Keratinocyte (primary cell): ENCODE data around the gene UGGT2. TPM values are rescaled to one million over a fixed set of nuclear protein-coding genes. Genes with fewer than 3 reads are reported as not detected.

Source experiments
- DNase-seq: peaks from one replicate; pipeline ENCODE4 v3.0.0-alpha.2; 2011; ENCODE audit warnings: low read depth, missing footprints, low spot score
- FAIRE-seq: peaks from 2 replicates; lab custom pipeline; 2011; peaks lifted over from hg19 to GRCh38; lab: Jason Lieb, UNC
- H2AFZ ChIP-seq: 2 replicates; pipeline ENCODE4 v1.6.0; 2012; ENCODE audit warnings: low read length, control low read depth, inconsistent platforms; ENCODE audit not compliant: control insufficient read depth
- H3K27ac ChIP-seq: 2 replicates; pipeline ENCODE4 v1.5.1; 2011; ENCODE audit warnings: low read length; ENCODE audit not compliant: control insufficient read depth, insufficient read depth
- H3K27me3 ChIP-seq: 3 replicates; pipeline ENCODE4 v1.6.0; 2011; ENCODE audit warnings: low read length; ENCODE audit not compliant: control insufficient read depth, insufficient read depth; ENCODE audit errors: extremely low read depth
- H3K36me3 ChIP-seq, 2 experiments: 2 replicates in 1 of 2; 3 replicates in 1 of 2; pipeline ENCODE4 v1.5.1; 2011; ENCODE audit warnings: low read length in 2 of 2, mild to moderate bottlenecking in 1 of 2; ENCODE audit not compliant: control insufficient read depth in 2 of 2, insufficient read depth in 2 of 2; ENCODE audit errors: extremely low read depth in 1 of 2
- H3K4me1 ChIP-seq: 3 replicates; pipeline ENCODE4 v1.5.1; 2011; ENCODE audit warnings: low read length; ENCODE audit not compliant: control insufficient read depth, insufficient read depth; ENCODE audit errors: extremely low read depth
- H3K4me2 ChIP-seq: 3 replicates; pipeline ENCODE4 v1.6.0; 2011; ENCODE audit warnings: low read depth, low read length; ENCODE audit not compliant: control insufficient read depth, insufficient read depth; ENCODE audit errors: extremely low read depth
- H3K4me3 ChIP-seq, 3 experiments: fragments of 200-600 bp in 1 of 3; sonication (generic) in 1 of 3; 2 replicates in 2 of 3; 3 replicates in 1 of 3; pipeline ENCODE4 v1.5.1; 2011 to 2016; ENCODE audit warnings: low read length in 3 of 3, mild to moderate bottlenecking in 3 of 3, control low read depth in 2 of 3, inconsistent platforms in 1 of 3, low read depth in 1 of 3, mixed read lengths in 1 of 3, mixed run types in 1 of 3, moderate library complexity in 1 of 3; ENCODE audit not compliant: control insufficient read depth in 2 of 3, insufficient read depth in 2 of 3; ENCODE audit errors: extremely low read depth in 1 of 3
- H3K79me2 ChIP-seq: 2 replicates; pipeline ENCODE4 v1.6.0; 2012; ENCODE audit warnings: low read length; ENCODE audit not compliant: control insufficient read depth, insufficient read depth
- H3K9ac ChIP-seq: 3 replicates; pipeline ENCODE4 v1.6.0; 2011; ENCODE audit warnings: low read length; ENCODE audit not compliant: control insufficient read depth, insufficient read depth; ENCODE audit errors: extremely low read depth
- H3K9me1 ChIP-seq: 3 replicates; pipeline ENCODE4 v1.6.0; 2011; ENCODE audit warnings: low read length; ENCODE audit not compliant: control insufficient read depth, insufficient read depth; ENCODE audit errors: extremely low read depth
- H3K9me3 ChIP-seq: 2 replicates; pipeline ENCODE4 v1.5.1; 2012; ENCODE audit warnings: low read depth, low read length; ENCODE audit not compliant: control insufficient read depth
- H4K20me1 ChIP-seq: 3 replicates; pipeline ENCODE4 v1.6.0; 2011; ENCODE audit warnings: low read length; ENCODE audit not compliant: control insufficient read depth, insufficient read depth; ENCODE audit errors: extremely low read depth
- CTCF ChIP-seq, 3 experiments: IDR thresholded peaks in 1 of 3; conservative IDR thresholded peaks in 1 of 3; optimal IDR thresholded peaks in 1 of 3; 2 replicates in 2 of 3; 3 replicates in 1 of 3; pipeline versions ENCODE3 to v1.5.1; 2011; ENCODE audit warnings: low read length in 3 of 3, mild to moderate bottlenecking in 3 of 3, moderate library complexity in 2 of 3, control low read depth in 1 of 3, inconsistent platforms in 1 of 3; ENCODE audit not compliant: insufficient read depth in 2 of 3; ENCODE audit errors: extremely low read depth in 1 of 3
- EZH2 ChIP-seq: IDR thresholded peaks from one replicate; pipeline ENCODE4 v1.6.1; 2012; ENCODE audit warnings: inconsistent platforms, mild to moderate bottlenecking, low read length, moderate library complexity
- dilution Hi-C: fragments of 300-500 bp; cut with MboI; formaldehyde crosslinking; loops from one replicate; pipeline ENCODE4 v1.7.0; 2020; ENCODE audit warnings: low sequenced_read_pairs; ENCODE audit not compliant: extremely low pct_ligation_motif_present
- polyA plus RNA-seq, 5 experiments: library from polyadenylated mRNA; depleted of rRNA in 3 of 5; stranded (reverse) in 3 of 5; stranded (forward) in 1 of 5; unstranded in 1 of 5; fragments of >200 nt; gene quantifications; 1 replicate in 1 of 5; 2 replicates in 3 of 5; 3 replicates in 1 of 5; pipeline versions ENCODE4 v1.2.1 to v1.2.3, GENCODE V29; 2011 to 2012; ENCODE audit warnings: missing spikeins in 2 of 5, low read depth in 1 of 5, low replicate concordance in 1 of 5

UGGT2 gene
- polyA plus RNA-seq, 1 donor (not counting 4 experiments of a cell fraction or from before 2014, with no cell fraction given): 12.5 TPM

DNA sequence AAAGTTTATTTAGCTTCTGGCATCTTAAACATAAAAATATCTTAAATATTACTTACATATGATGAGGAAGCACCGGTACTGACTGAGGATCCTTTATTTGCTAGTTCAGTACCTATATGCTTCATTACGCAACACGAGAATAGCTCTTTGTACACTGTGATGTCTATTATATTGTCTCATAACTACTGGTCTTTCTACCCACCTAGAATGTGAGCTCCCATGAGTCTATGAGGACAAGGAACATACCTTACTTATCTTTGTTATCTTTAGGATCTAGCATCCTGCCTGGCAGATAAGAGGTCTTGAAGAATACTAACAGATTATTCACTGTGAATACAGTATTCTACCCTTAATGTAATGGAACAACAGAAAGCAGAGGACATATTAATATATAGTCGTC lies 251.4 kb downstream of the UGGT2 start:
- Histone ChIP-seq H3K4me3 (no peak overlapping the region), H3K9ac (no peak overlapping the region), H3K36me3 (no peaks in the 10 kb centered on the region), H3K4me2 (no peak overlapping the region), H3K4me1 (no peaks in the 10 kb centered on the region), H3K27ac (no peak overlapping the region), H3K9me1 (no peaks in the 10 kb centered on the region), H2AFZ (no peak overlapping the region), H3K79me2 (no peaks in the 10 kb centered on the region), H4K20me1 (no peaks in the 10 kb centered on the region), H3K9me3 (no peaks in the 10 kb centered on the region), H3K27me3 (no peaks in the 10 kb centered on the region)
- DNase-seq: no peak
- FAIRE-seq: no peak
- dilution Hi-C loops: no loop called here
- no peak for TF ChIP-seq EZH2
- TF ChIP-seq CTCF (optimal IDR thresholded peaks at IDR 0.05 in 1 of 3, IDR thresholded peaks at IDR 0.05 in 1 of 3, conservative IDR thresholded peaks at IDR 0.05 in 1 of 3; ENCODE audit: extremely low read depth in 1 of 3, insufficient read depth in 2 of 3, low read length in 3 of 3): no peak

DNA sequence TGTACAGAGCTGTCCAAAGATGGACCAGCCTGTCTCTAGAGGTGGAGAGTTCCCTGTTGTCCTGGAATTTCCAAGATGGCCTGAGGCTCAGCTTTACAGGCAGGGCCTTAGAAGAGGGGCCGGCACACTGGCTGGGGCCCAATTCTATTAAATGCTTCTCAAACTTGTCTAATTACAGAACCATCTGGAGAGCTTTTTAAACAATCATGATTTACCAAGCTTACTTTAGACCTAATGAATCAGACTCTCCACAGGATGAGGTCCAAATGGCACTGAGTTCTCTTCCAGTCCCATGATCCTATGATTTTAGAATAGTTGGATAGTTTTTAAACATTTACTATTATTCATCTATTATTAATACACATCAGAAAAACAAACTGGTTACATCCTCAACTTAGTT lies 252.8 kb downstream of the UGGT2 start:
- Histone ChIP-seq H3K9ac (no peak overlapping the region), H4K20me1 (no peaks in the 10 kb centered on the region), H3K9me3 (no peaks in the 10 kb centered on the region), H3K9me1 (no peaks in the 10 kb centered on the region), H3K79me2 (no peaks in the 10 kb centered on the region), H3K36me3 (no peaks in the 10 kb centered on the region), H3K4me1 (no peaks in the 10 kb centered on the region), H3K4me2 (no peak overlapping the region), H3K27me3 (no peaks in the 10 kb centered on the region), H3K4me3 (no peak overlapping the region), H3K27ac (no peak overlapping the region), H2AFZ (no peak overlapping the region)
- DNase-seq (no peak), FAIRE-seq (no peak)
- dilution Hi-C loops: no loop called here
- TF ChIP-seq CTCF (optimal IDR thresholded peaks at IDR 0.05 in 1 of 3, IDR thresholded peaks at IDR 0.05 in 1 of 3, conservative IDR thresholded peaks at IDR 0.05 in 1 of 3; ENCODE audit: extremely low read depth in 1 of 3, insufficient read depth in 2 of 3, low read length in 3 of 3): no peak
- TF ChIP-seq EZH2: no peak
